ENCODE results near the gene MOB1A. TPM values are rescaled to one million over a fixed set of nuclear protein-coding genes. Genes with fewer than 3 reads are reported as not detected.

Gene MOB1A
- total RNA-seq, 1 experiment from 2014 or later, result 132 TPM

GRCh38 chr2:74119912-74120825 lies 58.5 kb downstream of the MOB1A start:
- DNase-seq (ENCODE audit: low read depth, low spot score), result no peak
- RAD21 ChIA-PET (ENCODE audit: low non-redundant PET in 1 of 2, low total read pairs in 2 of 2, uncharacterized antibody in 2 of 2, unreplicated experiment in 2 of 2), result no interaction called here
- Histone ChIP-seq H3K9me3 (ENCODE audit: control insufficient read depth in 1 of 2, insufficient read depth in 1 of 2, low read depth in 1 of 2, low read length in 2 of 2) (no peaks in the 10 kb centered on the region), H3K4me2 (ENCODE audit: low read length) (no peak overlapping the region), H3K9ac (ENCODE audit: low read length) (no peak overlapping the region), H3K79me2 (ENCODE audit: insufficient read depth, low read length) (no peaks in the 10 kb centered on the region), H3K4me1 (ENCODE audit: control insufficient read depth in 1 of 2, insufficient read depth in 2 of 2, low read length in 2 of 2) (no peaks in the 10 kb centered on the region), H3K27me3 (ENCODE audit: insufficient read depth, low read length) (no peaks in the 10 kb centered on the region), H3K27ac (ENCODE audit: low read depth, low read length) (no peak overlapping the region), H3K4me3 (replicated peaks in 1 of 2; ENCODE audit: low read depth in 1 of 2, low read length in 2 of 2) (no peak overlapping the region), H4K20me1 (ENCODE audit: insufficient read depth) (no peaks in the 10 kb centered on the region), H2AFZ (ENCODE audit: low read depth, low read length, poor library complexity, severe bottlenecking) (no peak overlapping the region), H3K36me3 (ENCODE audit: control insufficient read depth in 1 of 2, insufficient read depth in 2 of 2, low read length in 2 of 2) (no peaks in the 10 kb centered on the region), H3K9me2 (ENCODE audit: insufficient read depth) (no peaks in the 10 kb centered on the region)
- no peak for ATAC-seq
- POLR2A ChIA-PET, result no interaction called here
- intact Hi-C loops (cut with micrococcal nuclease), result no loop called here
- BruUV-seq (replicated peaks), result no TSS peak
- CTCF ChIA-PET, result no interaction called here
- TF ChIP-seq SP1 (IDR thresholded peaks at IDR 0.05; ENCODE audit: low read depth) (no peak), ZBTB33 (IDR thresholded peaks at IDR 0.05; ENCODE audit: extremely low read depth, insufficient replicate concordance, low read length) (no peak), TCF7L2 (IDR thresholded peaks at IDR 0.05; ENCODE audit: borderline replicate concordance, extremely low read depth, insufficient read depth, insufficient read length) (no peak), EZH2 (IDR thresholded peaks at IDR 0.05) (no peak), MAX (IDR thresholded peaks at IDR 0.05) (no peak), FOSL1 (IDR thresholded peaks at IDR 0.05; ENCODE audit: low read depth) (no peak)
